ENCODE measurements around the gene TP63.

Gene TP63

GRCh38 chr3:189833266-189833665 lies 202.1 kb downstream of the TP63 start:
- no peak for TF ChIP-seq JUND (IDR thresholded peaks at IDR 0.05; ENCODE audit: low read depth)
- DNase-seq (ENCODE audit: low read depth in 1 of 2, low spot score in 1 of 2), result peak in 1 of 2 experiments; percentile 22
- in situ Hi-C loops (cut with HindIII; ENCODE audit: low pct_unique_long_range_greater_than_20kb, low sequenced_read_pairs), result no loop called here

DNA sequence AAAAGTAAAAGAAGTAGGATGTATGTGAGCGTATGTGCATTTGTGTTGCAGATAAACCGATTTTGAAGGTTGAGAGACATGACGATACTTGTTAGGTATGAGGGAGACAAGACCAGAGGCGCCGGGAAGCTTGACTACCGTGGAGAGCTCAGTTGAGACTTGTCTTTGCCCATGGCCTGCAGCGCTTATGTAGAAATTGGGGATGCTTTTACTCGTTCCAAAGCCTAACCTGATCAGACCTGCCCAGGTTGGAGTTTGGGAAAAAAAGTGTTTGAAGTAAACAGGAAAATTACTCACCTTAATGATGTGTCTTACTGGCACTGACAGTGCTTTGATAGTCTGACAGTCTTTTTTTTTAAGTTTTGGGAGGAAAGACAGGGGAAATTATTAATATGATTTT lies 202.8 kb downstream of the TP63 start:
- TF ChIP-seq JUND (IDR thresholded peaks at IDR 0.05; ENCODE audit: low read depth), result no peak
- in situ Hi-C loops (cut with HindIII; ENCODE audit: low pct_unique_long_range_greater_than_20kb, low sequenced_read_pairs), result no loop called here
- DNase-seq (ENCODE audit: low read depth in 1 of 2, low spot score in 1 of 2), result peak in 1 of 2 experiments; percentile 80

DNA sequence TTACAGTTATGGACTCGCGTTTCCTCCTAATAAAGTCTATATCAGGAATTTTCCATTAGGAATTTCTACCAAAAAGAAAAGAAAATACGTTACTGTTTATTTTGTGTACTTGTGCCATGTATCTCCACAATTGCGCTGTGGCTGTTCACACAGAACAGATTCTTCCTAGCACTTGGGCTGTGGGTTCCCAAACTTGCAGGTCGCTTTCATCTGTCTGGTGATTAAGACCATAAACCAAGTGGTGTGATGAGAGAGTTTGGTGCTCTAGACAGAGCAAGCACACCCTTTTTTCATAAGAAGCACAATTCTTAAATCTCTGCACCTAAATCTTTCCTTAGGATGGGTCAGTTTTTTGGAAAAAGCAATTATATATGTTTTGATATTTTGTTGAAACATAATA lies 203.3 kb downstream of the TP63 start:
- no peak for DNase-seq (ENCODE audit: low read depth in 1 of 2, low spot score in 1 of 2)

GRCh38 chr3:189836795-189837194 lies 205.6 kb downstream of the TP63 start:
- no peak for TF ChIP-seq JUND (IDR thresholded peaks at IDR 0.05; ENCODE audit: low read depth)
- no peak for DNase-seq (ENCODE audit: low read depth in 1 of 2, low spot score in 1 of 2)
- in situ Hi-C loops (cut with HindIII; ENCODE audit: low pct_unique_long_range_greater_than_20kb, low sequenced_read_pairs), result no loop called here

More for the DNA sequence above, 203.3 kb downstream of the TP63 start:
- no peak for TF ChIP-seq JUND (IDR thresholded peaks at IDR 0.05; ENCODE audit: low read depth)
- in situ Hi-C loops (cut with HindIII; ENCODE audit: low pct_unique_long_range_greater_than_20kb, low sequenced_read_pairs), result no loop called here

GRCh38 chr3:189838291-189838690 lies 207.1 kb downstream of the TP63 start:
- in situ Hi-C loops (cut with HindIII; ENCODE audit: low pct_unique_long_range_greater_than_20kb, low sequenced_read_pairs), result no loop called here
- TF ChIP-seq JUND (IDR thresholded peaks at IDR 0.05; ENCODE audit: low read depth), result no peak
- no peak for DNase-seq (ENCODE audit: low read depth in 1 of 2, low spot score in 1 of 2)

GRCh38 chr3:189839576-189839975 lies 208.4 kb downstream of the TP63 start:
- no peak for TF ChIP-seq JUND (IDR thresholded peaks at IDR 0.05; ENCODE audit: low read depth)
- no peak for DNase-seq (ENCODE audit: low read depth in 1 of 2, low spot score in 1 of 2)
- in situ Hi-C loops (cut with HindIII; ENCODE audit: low pct_unique_long_range_greater_than_20kb, low sequenced_read_pairs), result no loop called here

GRCh38 chr3:189841473-189842205 lies 210.4 kb downstream of the TP63 start:
- DNase-seq (ENCODE audit: low read depth in 1 of 2, low spot score in 1 of 2), result peak in 1 of 2 experiments; percentile 29
- TF ChIP-seq JUND (IDR thresholded peaks at IDR 0.05; ENCODE audit: low read depth), result no peak
- in situ Hi-C loops (cut with HindIII; ENCODE audit: low pct_unique_long_range_greater_than_20kb, low sequenced_read_pairs), result no loop called here

DNA sequence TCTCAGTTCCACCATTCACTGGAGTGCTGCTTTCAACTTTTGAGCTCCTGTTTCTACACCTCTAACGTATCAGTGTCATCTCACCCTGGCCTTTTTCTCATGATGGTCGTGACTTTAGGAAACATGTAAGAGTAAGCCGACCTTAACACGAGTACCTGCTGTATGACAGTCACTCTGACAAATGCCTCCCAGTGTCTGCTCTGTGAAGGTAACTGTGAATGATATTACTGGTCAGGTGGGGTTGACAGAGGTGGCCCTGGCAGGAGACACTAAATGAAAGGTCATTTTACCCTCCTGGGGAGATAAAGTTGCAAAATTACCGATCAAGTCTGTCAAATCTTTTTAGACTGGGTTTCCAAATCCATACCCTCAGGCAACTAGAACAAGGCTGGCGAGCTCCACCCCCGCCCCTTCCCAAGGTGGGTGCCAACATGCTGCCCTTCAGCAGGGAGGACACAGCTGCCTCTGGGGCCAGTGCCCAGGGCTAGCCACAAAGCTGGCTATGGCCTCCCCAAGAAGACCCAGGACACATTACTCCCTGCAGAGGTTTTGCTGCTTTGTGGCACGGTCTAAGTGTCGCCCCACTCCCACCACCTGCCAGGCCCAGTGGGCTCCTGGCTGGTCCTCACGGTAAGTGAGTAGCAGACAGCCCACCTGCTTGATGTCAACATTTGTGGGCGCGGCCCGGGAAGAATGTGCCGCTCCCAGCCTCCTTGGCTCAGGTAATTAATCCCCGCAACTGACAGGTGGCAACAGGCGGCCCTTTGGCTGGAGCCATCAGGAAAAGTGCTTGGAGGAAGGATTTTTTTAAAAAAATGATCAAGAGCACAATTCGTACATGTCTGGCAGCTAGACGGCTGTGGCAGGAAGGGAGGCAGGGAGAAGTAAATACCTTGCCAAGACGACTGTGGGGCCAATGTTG lies 211.8 kb downstream of the TP63 start:
- in situ Hi-C loops (cut with HindIII; ENCODE audit: low pct_unique_long_range_greater_than_20kb, low sequenced_read_pairs), result no loop called here
- peak in 1 of 2 experiments; percentile 30 for DNase-seq (ENCODE audit: low read depth in 1 of 2, low spot score in 1 of 2)
- TF ChIP-seq JUND (IDR thresholded peaks at IDR 0.05; ENCODE audit: low read depth), result no peak

DNA sequence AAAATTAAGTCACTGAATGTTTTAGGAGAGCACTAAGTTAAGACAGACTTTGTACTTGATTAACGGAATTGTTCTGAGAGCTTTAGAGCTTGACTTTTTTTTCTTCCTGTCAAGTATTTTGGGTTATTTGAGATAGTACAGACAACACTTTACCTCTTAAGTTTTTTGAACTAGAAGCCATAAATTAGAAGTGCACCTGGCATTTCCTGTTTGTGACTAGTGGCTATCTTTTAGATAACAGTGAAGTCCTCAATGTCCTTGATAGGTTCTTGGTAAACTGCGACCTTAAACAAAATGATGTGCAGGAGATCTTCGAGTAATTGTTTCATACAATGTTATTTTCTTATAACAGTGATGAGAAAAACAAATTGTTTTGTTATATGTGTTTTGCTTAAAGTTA lies 213.9 kb downstream of the TP63 start:
- no peak for TF ChIP-seq JUND (IDR thresholded peaks at IDR 0.05; ENCODE audit: low read depth)
- in situ Hi-C loops (cut with HindIII; ENCODE audit: low pct_unique_long_range_greater_than_20kb, low sequenced_read_pairs), result no loop called here
- no peak for DNase-seq (ENCODE audit: low read depth in 1 of 2, low spot score in 1 of 2)

- DNase-seq (ENCODE audit: low read depth in 1 of 2, low spot score in 1 of 2), result no peak
- TF ChIP-seq JUND (IDR thresholded peaks at IDR 0.05; ENCODE audit: low read depth), result no peak
- in situ Hi-C loops (cut with HindIII; ENCODE audit: low pct_unique_long_range_greater_than_20kb, low sequenced_read_pairs), result no loop called here
These were observed 217.3 kb downstream of the TP63 start for GRCh38 chr3:189848395-189849040.

GRCh38 chr3:189849262-189849661 lies 218.1 kb downstream of the TP63 start:
- no peak for TF ChIP-seq JUND (IDR thresholded peaks at IDR 0.05; ENCODE audit: low read depth)
- DNase-seq (ENCODE audit: low read depth in 1 of 2, low spot score in 1 of 2), result no peak
- in situ Hi-C loops (cut with HindIII; ENCODE audit: low pct_unique_long_range_greater_than_20kb, low sequenced_read_pairs), result no loop called here

DNA sequence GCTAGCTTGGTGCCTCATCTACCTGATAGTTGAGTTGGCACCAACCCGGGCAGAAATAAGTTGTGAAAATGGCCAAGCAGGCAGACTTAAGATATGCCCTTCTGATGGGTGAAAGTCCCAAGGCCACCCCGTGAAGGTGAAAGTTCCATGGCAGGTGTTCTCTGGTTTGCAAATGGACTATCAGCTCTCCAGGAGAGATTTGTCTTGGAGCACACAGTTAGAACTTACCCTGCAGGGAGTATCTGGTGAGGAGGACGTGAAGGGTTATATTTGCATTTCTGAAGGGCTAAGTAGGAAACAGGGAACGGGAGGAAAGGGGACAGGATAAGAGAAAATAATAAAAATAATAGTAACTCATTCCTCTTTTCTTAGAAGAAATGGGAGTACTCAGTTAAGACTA lies 220.5 kb downstream of the TP63 start:
- in situ Hi-C loops (cut with HindIII; ENCODE audit: low pct_unique_long_range_greater_than_20kb, low sequenced_read_pairs), result no loop called here
- TF ChIP-seq JUND (IDR thresholded peaks at IDR 0.05; ENCODE audit: low read depth), result no peak
- no peak for DNase-seq (ENCODE audit: low read depth in 1 of 2, low spot score in 1 of 2)

- in situ Hi-C loops (cut with HindIII; ENCODE audit: low pct_unique_long_range_greater_than_20kb, low sequenced_read_pairs), result no loop called here
- no peak for DNase-seq (ENCODE audit: low read depth in 1 of 2, low spot score in 1 of 2)
- no peak for TF ChIP-seq JUND (IDR thresholded peaks at IDR 0.05; ENCODE audit: low read depth)
These were observed 222.7 kb downstream of the TP63 start for GRCh38 chr3:189853906-189854305.
